H1 (cell line): ENCODE data around the gene PLXNB2. TPM values are rescaled to one million over a fixed set of nuclear protein-coding genes. Genes with fewer than 3 reads are reported as not detected.

Experiments
- EZH2 ChIP-seq: fragments of 200-600 bp; sonication (generic); IDR thresholded peaks from 2 replicates; pipeline ENCODE4 v1.7.1; 2012; ENCODE audit warnings: low read depth, mild to moderate bottlenecking, moderate library complexity, low read length, inconsistent platforms; ENCODE audit not compliant: severe bottlenecking
- POLR2A ChIP-seq, 2 experiments: IDR thresholded peaks; 1 replicate in 1 of 2; 2 replicates in 1 of 2; pipeline ENCODE4 v1.6.1; 2011; ENCODE audit warnings: low read depth in 2 of 2, low read length in 2 of 2, mild to moderate bottlenecking in 2 of 2; ENCODE audit errors: control extremely low read depth in 1 of 2
- polyA plus RNA-seq, 7 experiments: library from polyadenylated mRNA; depleted of rRNA in 3 of 7; stranded (reverse) in 5 of 7; unstranded in 2 of 7; fragments of >200 nt in 5 of 7; fragments of 200-250 nt in 2 of 7; gene quantifications; 1 replicate in 5 of 7; 2 replicates in 1 of 7; 4 replicates in 1 of 7; pipeline versions ENCODE4 v1.2.1 to v1.2.3, GENCODE V29; 2011 to 2013; ENCODE audit warnings: missing spikeins in 2 of 7, mixed read lengths in 2 of 7
- total RNA-seq: library from RNA; stranded (reverse); fragmentation: NEBNext Ultra II Directional; extraction: Animal tissue kit (Norgen Biotek cat#: 25700); gene quantifications from 2 replicates; pipeline ENCODE4 v1.2.1, GENCODE V29; 2021
- TF ChIP-seq, protein P1 (sequence below): IDR thresholded peaks from 2 replicates; pipeline ENCODE4 v1.6.1; 2011; ENCODE audit warnings: low read depth, mild to moderate bottlenecking, low read length; ENCODE audit not compliant: insufficient read depth

PLXNB2 gene
- total and polyA plus RNA-seq, 2 of the 8 experiments (the other 6 are each of a cell fraction or from before 2014, with no cell fraction given): 58.3 to 92.8 TPM

DNA sequence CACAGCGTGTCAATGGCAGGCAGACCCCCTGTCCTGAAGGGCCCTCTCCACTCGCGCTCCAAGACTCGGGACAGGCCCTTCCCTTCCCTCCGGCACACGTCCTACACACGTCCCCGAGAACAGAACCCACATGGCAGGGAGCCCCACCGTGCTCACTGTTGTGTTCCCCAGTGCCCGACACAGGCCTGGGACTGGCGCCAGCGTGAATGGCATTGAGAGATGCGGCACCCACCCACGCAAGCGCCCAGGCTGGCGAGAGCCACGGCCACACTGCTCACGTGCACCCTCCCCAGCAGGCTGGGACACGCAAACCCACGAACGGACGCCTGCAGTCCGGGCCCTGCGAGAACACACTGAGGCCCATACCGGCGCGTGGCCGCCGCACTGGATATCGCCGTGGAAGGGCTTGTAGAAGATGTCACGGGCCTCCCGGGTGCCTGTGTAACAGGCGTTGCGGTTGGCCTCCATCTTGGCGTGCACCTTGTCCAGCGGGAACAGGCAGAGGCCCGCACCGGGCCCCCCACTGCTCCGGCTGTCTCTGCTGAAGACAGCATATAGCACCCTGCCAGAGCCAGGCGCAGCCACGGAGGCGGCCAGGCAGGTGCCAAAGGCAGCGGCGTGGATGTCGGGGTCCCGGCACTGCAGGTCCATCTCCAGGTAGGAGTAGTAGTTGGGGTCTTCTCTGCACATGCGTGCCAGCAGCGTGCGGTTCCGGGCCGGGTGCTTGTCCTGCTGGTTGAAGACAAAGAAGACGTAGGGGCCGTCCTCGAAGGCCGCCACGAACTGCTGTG is 18.1 kb downstream of the PLXNB2 start (continued):
- TF ChIP-seq POLR2A (IDR thresholded peaks at IDR 0.05; ENCODE audit: control extremely low read depth in 1 of 2, low read depth in 2 of 2, low read length in 2 of 2): no peak
- TF ChIP-seq EZH2: no peak
- TF ChIP-seq, protein P1, sequence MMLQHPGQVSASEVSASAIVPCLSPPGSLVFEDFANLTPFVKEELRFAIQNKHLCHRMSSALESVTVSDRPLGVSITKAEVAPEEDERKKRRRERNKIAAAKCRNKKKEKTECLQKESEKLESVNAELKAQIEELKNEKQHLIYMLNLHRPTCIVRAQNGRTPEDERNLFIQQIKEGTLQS: no peak
